Hepatic stellate cell (primary cell): ENCODE data around the gene LCLAT1.

Source experiments
- DNase-seq: peaks from one replicate; pipeline ENCODE4 v3.0.0; 2011; ENCODE audit warnings: low spot score

LCLAT1 gene

DNA sequence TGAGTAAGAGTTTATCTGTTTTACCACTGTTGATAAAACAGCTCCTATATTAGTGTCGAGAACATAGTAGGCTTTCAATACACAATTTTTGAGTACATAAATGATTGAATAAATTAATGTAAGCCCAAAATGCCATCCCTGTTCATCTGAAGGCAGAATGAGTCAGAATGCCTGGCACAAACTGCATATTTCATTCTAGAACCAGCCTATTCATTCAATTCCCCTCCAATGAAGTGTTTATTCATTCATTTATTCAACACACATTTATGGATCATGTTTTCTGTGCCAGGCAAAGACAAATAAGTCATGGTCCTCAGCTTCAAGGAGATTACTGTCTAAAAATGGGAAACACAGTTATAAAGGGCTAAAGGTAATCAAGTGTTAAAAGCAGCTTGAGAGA, 22.8 kb upstream of the LCLAT1 start:
- DNase-seq = no peak

GRCh38 chr2:30425326-30425725, 21.7 kb upstream of the LCLAT1 start:
- DNase-seq = no peak

GRCh38 chr2:30427606-30428347, 19.3 kb upstream of the LCLAT1 start:
- DNase-seq = no peak

- no peak for DNase-seq
Measured at GRCh38 chr2:30428348-30428662, 18.7 kb upstream of the LCLAT1 start.

GRCh38 chr2:30428827-30429461, 18.1 kb upstream of the LCLAT1 start:
- DNase-seq = no peak

DNA sequence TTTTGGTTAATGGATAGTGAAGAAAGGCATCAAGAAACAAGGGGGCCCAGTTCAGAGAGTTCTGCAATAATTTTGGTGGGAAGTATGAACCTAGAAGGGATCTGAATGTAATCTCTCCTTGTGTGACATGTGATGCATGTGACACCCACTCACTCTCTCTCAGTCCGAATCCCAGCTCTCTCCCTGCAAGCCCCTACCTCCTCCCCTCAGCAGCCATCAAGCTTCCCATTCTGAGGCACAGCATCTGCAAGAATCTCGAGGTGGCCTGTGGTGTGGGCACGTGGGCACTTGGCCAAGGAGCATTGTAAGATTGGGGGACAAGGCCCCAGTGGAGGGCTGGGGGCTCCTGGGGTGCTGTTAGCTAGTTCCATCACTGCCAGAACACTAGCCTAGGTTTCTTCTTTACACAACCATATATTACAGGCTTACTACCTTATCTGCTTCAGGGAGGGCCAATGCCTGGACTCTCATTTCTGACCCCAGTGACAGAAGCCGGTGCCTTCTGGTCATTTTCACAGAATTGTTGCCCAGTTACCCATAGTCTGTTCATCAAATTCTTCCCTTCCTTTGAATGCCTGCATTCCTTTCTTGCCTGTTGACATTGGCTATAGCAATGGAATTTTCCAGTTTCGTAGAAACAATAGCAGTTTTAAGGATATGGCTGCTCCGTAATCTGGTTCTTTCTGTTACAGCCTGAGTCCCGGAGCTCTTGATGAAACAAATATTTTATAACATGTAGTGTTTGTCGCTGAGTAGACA, 13.3 kb upstream of the LCLAT1 start:
- DNase-seq = no peak

DNA sequence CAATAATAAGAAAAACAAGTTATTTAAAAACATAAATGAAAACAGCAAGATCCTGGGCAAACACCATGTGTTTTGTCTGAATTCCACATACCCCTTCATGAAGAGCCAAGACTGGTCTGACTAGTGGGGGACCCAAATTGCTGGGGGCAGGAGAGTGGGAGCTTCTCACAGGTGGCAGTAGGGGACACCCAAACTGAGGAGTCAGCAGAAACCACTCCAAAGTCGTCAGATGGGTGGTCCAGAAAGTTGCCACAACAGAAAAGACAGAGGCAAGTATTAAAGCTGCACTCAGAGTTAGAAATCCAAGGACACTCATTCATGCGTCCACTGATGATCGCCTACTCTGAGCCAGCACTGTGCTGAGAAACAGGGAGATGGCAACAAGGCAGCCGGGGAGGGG, 12.3 kb upstream of the LCLAT1 start:
- DNase-seq = no peak

GRCh38 chr2:30436859-30437435, 10.1 kb upstream of the LCLAT1 start:
- no peak for DNase-seq

DNA sequence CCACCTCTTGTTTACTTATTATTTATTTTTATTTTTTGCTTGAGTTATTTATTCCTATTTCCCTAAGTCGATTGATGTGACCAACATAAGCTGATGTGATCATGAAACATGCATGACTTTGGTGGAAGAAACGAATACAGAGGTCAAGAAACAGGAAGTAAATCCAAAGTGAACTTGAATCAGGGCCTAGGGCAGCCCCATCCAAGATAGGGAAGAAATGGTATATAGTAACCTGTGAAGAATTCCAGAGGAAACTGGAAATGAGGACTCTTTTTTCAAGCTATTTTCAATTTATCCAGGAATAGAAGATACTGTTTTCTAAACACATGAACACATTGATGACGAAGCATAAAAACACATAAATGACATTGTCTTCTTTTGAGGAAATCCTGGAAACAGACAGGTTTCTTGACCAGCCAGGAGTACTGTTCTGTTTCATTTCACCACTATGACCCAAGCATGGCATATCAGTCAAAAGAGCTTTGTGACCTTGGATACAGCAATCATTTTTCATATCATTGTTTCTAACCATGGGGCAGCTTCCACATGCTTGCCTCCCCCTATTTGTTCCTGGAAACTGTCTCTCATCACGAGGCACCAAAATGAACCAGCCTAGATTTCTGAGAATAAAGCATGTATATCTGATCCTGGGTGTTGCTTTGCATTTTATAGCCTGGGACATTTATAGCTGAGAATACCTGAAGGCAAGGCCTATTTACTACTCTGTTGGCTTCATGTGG, 9.1 kb upstream of the LCLAT1 start:
- no peak for DNase-seq

DNA sequence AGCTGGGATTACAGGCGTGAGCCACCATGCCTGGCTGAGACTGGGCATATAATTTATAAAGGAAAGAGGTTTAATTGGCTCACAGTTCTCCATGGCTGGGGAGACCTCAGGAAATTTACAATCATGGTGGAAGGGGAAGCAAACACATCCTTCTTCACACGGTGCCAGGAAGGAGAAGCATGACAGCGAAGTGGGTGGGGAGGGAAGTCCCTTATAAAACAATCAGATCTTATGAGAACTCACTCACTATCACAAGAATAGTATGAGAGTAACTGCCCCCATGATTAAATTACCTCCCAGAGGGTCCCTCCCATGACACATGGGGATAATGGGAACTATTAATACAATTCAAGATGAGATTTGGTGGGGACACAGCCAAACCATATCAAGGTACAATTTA, 7.8 kb upstream of the LCLAT1 start:
- no peak for DNase-seq

DNA sequence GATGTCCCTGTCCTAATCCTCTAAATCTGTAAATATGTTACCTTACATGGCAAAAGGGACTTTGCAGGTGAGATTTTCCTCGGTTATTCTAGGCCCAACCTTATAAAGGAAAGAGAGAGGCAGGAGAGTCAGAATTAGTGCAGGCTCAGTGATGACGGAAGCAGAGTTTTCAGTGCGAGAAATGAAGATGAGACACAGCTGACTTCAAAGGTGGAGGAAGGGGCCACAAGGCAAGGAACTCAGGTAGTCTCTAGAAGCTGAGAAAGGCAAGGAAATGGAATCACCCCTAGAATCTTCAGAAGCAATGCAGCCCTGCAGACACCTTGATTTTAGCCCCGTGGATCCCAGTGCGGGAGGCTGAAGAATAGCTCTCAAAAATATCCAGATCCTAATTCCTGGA, 7.2 kb upstream of the LCLAT1 start:
- no peak for DNase-seq

GRCh38 chr2:30441023-30441422, 6.0 kb upstream of the LCLAT1 start:
- DNase-seq = no peak

GRCh38 chr2:30443081-30443480, 4.0 kb upstream of the LCLAT1 start:
- no peak for DNase-seq

DNA sequence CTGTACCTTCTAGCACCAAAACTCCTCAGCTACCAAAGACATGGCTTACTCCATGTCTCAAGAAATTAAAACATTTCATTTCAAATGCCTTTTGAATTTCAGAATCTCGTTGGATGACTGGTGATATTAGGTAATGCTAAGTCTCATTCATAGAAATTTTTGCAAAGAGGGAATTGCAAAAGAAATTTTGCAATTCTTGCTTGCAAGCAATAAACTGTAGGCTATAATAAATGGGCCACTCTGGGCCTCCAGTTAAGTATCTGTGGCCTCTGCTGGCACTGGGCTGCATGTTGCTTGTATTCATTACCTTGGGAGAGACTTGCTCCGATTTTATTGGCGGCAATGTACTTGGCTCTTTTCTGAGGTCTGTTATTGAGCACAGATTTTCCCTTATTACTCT, 2.8 kb upstream of the LCLAT1 start:
- DNase-seq = no peak

GRCh38 chr2:30445266-30445821, 1.7 kb upstream of the LCLAT1 start:
- DNase-seq = no peak

DNA sequence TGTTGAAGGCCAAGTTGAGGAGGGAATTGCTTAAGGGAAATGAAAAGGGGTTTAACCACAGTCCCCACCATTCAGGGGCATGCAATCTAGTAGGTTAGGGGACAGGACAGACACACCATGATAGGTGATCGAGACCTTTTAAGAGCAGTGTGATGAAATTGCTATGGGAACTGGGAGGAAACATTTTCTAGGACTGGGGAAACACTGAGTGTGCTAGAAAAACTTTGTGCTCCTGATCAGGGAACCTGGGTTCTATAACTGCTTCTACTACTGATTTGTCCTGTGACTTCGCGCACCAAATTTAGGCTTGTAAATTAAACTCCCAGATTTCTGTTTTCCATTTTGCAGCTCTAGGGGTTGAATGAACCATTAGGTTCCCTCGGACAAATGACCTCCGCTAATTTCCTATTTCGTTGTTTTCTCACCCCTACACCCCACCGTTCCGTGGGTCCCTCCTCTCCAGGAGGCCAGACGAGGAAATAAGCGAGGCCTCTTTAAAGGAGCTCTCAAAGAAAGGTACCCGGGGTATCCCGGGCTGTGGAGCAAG, 371 bp upstream of the LCLAT1 start:
- peak; percentile 18 for DNase-seq

GRCh38 chr2:30448308-30448707, 1.3 kb downstream of the LCLAT1 start:
- DNase-seq = no peak

- DNase-seq = no peak
Measured at GRCh38 chr2:30448866-30449265, 1.8 kb downstream of the LCLAT1 start.

GRCh38 chr2:30450025-30450424, 3.0 kb downstream of the LCLAT1 start:
- no peak for DNase-seq

DNA sequence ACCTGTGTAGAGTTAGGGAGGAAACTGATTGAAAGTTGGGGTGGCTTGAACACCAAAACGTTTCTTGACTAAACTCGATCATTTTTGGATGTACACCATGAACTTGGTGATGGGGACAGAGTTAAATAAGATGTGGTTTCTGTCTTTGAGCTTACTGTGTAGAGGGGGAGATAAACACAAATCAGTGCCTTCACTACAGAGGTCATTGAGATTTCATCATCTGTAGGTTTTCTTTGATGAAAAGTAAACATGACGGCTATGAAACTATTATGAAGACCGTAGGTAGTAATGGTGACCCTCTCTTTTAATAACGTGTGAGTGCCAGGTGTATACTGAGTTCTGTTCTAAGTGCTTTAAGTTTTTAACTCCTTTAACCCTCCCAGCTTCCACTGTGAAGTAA, 6.5 kb downstream of the LCLAT1 start:
- DNase-seq = no peak

- no peak for DNase-seq
Measured at GRCh38 chr2:30454571-30454970, 7.5 kb downstream of the LCLAT1 start.
